HG03060 (cell line): ENCODE measurements around the gene FHIT.

Experiments
- ATAC-seq: cut with Tn5 transposase; IDR thresholded peaks from one replicate; pipeline ENCODE4 v1.9.1; 2021; ENCODE audit warnings: low read depth, moderate number of reproducible peaks; ENCODE audit not compliant: unreplicated experiment

Gene FHIT

DNA sequence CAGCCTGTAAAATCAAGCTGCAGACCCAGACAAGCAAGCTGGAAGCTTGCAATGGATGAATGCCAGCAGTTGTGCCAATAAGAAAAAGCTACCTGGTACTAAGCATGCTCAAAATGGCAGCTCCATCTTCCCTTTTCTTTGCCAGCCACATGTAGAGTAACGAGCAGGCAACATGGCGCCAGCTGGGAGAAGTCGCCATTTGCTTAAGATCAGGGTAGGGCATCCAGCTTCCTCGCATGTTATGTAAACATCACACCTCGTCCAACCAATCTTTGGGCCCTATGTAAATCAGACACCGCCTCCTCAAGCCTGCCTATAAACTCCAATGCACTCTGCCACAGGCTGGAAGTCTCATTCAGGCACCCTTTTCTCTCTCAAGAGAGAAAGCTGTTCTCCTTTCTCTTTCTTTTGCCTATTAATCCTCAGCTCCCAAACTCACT lies 973.9 kb downstream of the FHIT start:
- ATAC-seq, result no peak

DNA sequence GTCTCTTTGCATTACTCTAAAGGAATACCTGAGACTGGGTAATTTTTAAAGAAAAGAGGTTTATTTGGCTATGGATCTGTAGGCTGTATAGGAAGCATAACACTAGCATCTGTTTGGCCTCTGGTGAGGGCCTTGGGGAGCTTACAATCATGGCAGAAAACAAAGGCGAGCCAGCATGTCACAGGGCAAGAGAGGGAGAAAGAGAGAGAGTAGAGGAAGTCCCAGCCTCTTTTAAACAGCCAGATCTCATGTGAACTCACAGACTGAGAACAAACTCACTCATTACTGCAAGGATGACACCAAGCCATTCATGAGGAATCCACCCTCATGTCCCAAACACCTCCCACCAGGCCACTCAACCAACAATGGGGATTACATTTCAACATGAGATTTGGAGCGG lies 974.6 kb downstream of the FHIT start:
- ATAC-seq, result no peak

DNA sequence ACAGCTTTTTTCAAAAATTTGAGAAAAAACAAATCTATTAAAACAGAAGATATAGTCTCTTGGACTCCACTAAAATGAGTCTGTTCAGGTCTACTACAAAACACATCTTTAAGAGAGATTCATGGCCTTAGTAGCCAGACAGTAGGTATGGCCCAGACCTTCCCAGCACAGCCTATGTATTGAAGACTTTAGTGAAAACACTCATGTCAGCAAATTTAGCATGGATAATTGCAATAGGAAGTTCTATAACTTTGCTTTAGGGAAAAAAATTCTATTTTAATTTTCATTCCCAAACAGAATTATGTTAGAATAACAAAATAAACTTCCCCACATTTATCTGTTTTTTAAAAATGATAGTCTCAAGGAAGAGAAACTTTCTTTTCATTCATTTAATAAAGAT lies 976.6 kb downstream of the FHIT start:
- no peak for ATAC-seq

DNA sequence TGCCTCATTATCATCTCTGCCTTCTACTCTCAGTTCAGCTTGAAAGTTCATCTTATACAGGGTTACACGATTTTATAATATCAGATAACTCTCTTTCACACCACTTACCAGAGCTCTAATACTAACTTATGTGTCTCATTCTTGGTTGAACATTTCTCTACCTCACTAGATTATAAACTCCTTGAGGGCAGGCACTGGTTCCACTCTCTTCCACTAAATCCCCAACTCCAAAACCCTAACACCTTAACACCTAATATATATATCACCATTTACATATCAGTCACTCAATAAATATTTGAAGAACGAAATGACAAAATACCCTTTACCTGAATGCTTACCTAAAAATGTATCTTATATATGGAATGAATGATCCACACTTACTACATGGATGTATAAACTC lies 977.2 kb downstream of the FHIT start:
- ATAC-seq, result no peak

DNA sequence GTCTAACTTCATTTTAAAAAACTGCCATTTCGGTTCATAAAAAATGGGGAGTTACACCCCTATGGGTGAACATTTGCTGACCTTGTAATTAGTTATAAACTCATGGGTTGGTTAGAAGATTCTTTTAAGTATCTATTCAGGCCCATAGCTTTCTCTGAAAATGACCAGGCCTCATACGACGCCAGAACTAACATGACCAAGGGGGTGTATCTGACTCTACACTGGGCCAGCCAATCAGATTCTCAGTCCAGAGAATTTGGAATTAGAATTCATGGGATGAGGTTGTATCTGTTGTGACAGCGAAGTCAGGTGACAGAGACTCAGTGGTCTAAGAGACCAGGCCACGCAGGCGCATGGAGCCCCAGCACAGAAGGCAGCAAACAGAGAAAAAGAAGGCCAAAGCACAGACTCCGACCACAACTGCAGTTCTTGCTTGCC lies 981.4 kb downstream of the FHIT start:
- no peak for ATAC-seq

DNA sequence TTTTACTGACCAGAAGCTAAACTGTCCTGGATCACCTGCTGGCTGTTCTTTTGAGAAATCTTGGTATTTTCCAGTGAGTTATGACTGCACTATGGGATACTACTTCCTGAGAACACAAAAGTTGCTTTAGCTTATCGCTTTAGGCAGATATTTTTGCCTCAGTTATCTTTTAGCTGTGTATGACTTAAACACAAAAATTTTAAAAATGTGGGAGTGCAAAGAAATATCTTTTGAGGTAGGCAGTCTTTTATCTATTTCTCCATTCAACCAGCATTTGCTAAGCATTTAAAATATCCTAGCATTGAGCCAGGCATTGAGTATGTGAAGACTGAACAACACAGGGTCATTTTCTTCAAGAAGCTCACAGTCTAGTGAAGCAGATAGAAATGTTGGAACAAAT lies 981.9 kb downstream of the FHIT start:
- ATAC-seq, result no peak

DNA sequence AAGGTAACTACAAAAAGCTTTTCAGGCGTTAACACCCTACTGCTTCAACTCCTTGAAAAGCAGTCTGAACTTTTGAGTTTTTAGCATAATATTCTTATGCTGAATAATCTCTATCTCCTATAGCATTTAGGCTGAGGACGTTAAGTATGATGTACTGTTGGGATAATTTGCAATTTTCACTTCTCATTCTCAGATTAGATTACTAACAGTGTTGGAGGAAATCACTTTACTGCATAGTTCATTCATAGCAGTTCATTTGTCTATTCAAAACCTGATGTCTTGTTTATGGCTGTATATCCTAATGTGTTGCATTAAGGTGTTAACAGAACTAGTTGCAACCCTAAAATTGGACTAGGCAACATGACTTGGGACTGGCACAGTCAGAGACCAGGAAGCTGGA lies 983.1 kb downstream of the FHIT start:
- no peak for ATAC-seq

DNA sequence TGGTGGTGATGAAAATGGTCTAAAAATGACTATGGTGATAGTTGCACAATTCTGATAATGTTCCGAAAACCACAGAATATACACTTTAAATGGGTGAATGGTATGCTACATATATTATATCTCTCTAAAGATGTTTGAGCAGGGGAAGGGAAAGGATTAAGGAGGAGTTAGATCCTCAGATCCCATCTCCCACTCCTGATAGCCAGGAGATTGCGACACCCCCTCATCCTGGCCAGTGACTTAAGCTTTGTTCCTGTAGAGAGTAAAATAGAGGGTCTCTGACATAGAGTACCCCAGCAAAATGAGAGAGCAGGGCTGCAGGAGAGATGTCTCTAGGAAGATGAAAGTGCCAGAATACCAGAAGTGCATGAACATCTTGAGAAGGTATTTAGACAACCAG lies 984.8 kb downstream of the FHIT start:
- ATAC-seq, result no peak

DNA sequence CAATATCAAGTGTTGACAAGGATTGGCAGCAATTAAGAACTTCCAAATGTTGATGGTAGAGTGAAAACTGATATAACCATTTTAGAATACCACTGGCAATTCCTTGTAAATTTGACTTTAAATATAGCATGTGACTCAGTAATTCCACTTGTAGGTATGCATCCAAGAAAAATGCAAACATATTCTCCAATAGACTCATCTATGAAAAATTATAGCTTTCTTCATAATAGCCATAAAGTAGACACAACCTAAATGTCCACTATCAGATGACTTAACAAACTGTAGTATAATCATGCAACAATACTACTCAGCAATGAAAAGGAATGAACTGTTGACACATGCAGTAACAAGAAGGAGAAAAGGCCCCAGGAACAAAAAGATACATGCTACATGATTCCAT lies 988.1 kb downstream of the FHIT start:
- no peak for ATAC-seq

DNA sequence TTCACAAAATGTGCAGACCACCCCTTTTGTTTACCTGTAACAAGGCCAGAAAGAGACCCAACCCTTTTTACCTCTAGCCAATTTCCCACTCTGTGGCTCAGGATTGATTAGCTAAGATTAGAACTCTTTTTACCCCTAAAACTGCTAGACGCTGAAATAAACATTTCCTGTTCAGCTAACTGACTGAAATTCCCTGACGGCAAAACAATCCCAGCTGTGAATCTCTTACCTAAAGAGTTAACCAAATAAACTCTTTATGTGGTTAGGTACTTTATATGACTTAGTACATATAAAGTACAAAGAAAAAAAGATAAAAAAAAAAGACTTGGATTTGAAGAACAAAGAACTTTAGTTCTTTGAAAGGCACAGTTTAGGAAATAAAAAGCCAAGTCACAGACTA lies 988.7 kb downstream of the FHIT start:
- no peak for ATAC-seq

DNA sequence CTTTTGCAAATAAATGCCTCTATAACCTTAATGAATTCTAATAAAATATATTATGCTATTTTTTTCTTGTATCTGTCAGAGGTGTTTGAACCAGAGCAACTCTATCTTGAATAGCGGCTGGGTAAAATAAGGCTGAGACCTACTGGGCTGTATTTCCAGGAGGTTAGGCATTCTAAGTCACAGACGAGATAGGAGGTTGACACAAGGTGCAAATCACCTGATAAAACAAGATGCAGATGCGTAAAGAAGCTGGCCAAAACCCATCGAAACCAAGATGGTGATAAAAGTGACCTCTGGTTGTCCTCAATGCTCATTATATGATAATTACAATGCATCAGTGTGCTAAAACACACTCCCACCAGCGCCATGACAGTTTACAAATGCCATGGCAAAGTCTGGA lies 990.7 kb downstream of the FHIT start:
- no peak for ATAC-seq

DNA sequence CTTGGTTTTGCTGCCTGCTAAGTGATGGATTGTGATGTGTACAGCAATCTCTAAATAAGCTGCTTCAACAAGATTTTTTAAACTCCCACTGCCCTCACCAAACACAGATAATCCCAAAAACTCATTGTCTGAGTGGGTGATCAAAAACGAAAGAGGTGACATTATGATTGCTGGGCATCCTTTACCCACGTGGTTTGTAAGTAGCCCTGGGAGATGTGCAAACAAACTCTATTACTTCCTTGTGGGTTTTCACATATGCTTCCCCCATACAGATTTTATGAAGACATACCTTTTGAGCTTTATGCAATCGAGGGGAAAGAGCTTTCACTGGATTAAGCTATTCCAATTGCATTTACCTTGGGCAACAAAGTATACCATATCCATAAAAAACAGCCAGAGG lies 1000.4 kb downstream of the FHIT start:
- no peak for ATAC-seq

DNA sequence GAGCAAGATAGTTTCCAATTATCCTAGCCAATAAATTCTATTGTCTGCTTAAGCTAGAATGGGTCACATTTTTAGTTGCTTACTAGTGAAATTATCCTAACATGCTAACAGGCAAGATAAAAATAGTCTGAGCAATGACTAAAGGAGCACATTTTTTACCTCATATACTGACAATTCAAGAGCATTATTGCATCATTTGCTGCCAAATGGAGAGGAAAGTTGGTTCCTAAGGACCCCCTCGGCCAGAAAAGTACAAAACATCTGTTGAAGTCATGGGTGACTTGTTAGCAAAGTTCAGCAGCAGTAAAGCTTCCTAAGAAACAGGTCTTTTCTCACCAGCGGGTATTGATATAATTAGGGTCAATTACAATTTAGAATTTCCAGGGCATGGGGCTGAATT lies 1001.0 kb downstream of the FHIT start:
- ATAC-seq, result no peak

DNA sequence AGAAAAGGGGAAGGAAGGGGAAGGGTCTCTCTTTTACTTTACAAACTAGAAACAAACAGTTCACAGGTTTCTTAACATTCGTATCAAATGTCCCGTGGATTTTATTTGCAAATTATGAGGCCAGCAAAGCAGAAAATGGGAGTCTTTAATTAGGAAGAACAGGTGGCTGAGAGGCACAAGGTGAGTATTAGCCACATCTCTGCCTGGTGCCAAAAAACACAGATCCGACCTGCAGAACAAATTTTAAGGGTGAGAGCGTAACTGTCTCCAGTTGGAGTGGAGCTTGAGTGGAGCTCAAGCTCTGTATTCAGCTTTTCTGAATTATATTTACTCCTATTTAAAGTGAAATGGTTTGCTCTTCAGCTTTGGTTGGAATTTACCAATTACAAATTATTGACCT lies 1004.9 kb downstream of the FHIT start:
- ATAC-seq, result no peak

DNA sequence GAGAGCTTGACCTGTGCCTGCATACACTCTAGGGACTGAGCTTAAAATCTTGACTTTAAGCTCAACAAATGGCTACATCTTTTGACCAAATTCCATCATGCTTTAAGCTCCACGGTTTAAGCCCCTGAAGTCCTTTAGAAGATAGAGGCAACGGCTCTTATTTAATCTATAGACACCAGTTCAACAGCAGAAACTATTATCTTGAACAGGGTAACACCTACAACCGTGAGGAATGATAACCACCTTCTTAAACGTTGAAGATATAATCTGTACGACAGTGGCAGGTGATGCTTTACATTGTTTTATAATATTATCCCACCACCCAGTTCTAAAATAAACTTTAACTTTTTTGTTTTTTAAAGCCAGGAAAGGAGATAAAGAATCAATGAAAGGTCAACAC lies 1007.8 kb downstream of the FHIT start:
- ATAC-seq, result no peak

DNA sequence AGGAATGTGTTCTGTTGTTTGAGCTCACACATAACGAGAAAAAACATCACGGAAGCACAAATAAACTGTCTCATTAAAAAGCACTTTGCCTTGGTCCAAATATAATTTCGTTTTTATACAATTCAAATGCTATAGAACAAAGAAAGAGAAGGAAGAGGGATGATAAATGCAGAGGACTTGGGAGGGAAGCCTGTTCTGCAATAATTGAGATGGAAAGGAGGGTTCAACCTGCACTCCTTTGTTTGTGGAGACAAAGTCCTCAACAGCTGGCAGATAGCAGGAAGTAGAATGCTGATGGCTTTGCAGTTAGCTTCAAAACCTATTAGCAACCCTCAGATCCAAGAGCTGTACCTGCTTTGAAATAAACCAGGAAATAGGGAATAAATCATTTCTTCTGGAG lies 1010.8 kb downstream of the FHIT start:
- no peak for ATAC-seq

DNA sequence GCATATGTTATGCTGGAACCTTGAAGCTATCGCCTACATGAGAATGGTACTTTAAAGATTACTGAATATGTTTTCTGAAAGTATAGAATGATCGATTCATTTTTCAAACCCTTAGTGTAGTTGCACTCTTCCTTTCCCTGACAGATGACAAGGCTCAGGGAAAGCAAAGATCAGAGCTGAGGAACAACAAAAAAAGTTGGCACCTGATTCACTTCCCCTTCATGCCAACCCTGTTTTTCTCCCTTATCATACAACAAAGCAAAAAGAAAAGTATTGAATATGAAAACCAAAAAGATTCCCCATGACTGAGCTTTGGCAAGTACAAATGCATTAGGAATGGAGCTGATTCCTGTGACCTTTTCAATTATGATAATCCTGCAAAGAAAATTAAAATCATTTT lies 1012.7 kb downstream of the FHIT start:
- ATAC-seq, result no peak

DNA sequence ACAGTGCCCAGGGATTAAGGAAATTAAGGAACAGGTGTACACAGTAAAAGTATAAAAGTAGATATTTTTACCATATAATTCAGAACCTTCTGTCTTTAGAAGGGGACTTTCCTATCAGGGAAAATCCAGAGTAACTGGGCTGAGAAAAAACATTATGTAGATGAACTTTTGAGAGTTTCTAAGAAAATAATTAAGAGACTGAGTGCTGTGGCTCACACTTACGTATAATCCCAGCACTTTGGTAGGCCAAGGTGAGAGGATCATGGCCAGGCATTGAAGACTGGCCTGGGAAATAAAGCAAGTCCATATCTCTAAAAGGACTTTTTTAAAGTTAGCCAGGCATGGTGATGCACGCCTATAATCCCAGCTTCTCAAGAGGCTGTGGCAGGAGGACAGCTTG lies 1021.8 kb downstream of the FHIT start:
- ATAC-seq, result no peak

DNA sequence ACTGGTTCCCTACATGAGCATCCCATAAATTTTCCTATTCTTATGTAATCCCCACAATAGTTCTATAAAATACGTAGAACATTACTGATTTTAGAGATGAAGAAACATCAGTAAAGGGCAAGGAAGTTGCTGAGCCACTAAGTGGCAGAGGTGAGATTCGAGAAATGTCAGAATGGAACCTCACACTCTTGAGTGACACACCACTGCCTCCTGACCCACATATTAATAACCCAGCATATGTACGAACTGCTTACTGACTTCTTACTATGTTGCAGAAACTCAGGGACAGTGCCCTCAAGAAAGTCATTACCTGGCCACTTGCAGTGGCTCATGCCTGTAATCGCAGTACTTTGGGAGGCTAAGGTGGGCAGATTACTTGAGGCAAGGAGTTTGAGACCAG lies 1022.4 kb downstream of the FHIT start:
- ATAC-seq, result no peak

DNA sequence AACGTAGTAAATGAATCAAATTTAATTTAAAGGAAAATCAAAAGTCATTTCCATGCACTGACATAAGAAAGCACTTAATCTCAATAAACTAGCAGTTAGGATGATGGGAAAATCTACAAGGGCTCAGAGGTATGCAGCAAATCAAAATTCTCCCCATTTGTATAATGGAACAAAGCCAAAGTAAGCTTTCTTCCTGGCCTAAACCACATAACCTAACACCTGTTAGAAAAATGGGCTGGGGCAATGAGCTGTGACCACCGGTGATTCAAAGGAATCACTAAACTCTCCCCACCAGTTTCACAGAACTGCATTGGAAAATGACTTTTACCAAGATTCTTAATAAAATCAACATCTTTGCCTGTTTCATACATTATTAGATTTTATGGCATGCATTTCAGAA lies 1024.3 kb downstream of the FHIT start:
- ATAC-seq, result no peak

DNA sequence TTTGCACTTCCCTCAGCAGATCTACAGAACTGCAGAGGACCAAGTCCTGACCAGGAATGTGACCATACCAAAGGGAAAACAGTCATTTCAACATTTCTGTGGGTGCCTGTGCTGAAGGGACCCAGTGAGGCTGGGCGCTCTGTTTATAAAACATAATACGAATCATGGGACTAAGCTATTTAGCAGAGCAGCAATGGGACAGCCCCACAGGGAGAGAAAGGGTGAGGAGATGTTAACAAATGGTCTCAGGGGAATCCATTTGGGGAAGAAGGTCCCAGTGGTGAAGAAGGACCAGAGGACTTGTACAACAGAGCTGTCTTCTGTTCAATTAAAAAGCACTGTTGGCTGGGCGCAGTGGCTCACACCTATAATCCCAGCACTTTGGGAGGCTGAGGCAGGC lies 1025.4 kb downstream of the FHIT start:
- ATAC-seq, result no peak

DNA sequence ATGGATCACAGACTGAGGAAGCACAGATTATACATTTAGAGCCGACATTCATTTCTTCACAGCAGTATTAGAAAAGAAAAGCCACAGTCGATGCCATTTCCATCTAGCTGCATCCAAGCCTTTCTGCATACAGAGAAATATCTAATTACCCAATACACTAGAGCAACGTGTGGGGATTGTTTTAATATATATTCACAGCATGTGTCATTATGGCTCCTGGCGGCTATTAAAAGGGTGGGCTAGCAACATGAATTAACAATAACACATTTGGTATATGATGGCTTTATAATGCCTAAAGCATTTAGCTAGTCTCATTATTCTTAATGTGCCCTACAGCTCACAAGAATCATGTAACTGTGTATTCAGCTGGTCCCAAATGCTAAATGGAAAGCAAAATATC lies 1030.5 kb downstream of the FHIT start:
- ATAC-seq, result no peak

DNA sequence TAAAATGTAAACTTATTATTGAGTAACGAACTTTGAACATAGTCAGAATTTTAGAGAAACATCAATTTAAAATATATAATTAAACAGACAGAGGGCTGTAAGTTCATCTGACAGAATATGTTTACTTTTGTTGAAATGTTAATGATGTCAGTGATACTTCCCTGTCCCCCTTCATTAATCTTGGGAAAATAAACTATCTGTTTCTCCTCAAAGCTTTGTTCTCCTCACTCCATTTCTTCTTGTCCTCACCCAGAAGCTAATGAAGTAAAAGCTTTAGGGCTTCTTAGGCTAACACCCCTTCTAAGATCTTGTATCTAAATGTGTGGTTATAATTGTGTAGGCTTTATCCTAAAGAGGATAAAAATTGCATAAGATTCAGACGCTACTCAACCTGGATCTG lies 1031.8 kb downstream of the FHIT start:
- no peak for ATAC-seq
